ENCODE measurements around the gene NHS. TPM values are rescaled to one million over a fixed set of nuclear protein-coding genes. Genes with fewer than 3 reads are reported as not detected.

The NHS gene
- polyA plus RNA-seq, 10 donors: 1.4 to 2.7 (median 2.2) TPM

DNA sequence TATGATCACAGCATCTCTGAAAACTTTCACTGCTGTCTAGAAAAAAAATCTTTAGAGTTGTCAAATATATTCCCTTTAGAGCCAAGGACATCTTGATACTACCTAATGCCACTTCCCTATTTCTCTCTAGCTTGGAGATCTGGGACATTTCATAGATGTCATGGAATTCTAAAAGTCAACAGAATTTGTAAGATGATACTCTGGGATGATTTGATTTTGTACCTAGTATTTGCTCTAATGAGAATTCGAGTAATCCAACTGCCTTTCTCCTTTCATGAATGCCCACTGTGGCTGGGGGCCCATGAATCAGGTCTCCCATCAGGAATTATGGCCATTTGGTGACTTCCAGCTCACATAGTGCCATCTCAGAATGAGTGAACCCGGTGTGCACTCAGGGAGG, 73.2 kb downstream of the NHS start:
- no peak for DNase-seq

DNA sequence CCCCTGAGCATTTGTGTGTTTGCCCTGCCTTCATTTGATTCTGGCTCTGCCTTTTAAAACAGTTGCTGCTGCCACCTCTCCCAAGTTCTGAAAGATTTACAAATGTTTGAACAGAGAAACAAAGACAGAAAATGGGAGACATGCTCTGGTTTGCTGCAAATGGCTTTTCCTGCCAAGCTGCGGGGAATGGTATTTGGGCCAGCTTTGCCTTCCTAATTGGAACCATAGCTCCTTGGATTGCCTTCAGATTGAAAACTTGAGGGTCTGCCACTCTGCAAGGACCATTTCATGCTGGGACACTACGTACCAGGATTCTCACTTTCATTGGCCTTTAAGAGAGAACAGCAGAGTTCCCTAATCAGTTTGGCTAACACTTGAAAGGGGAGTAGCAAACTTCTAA, 74.9 kb downstream of the NHS start:
- DNase-seq: no peak

DNA sequence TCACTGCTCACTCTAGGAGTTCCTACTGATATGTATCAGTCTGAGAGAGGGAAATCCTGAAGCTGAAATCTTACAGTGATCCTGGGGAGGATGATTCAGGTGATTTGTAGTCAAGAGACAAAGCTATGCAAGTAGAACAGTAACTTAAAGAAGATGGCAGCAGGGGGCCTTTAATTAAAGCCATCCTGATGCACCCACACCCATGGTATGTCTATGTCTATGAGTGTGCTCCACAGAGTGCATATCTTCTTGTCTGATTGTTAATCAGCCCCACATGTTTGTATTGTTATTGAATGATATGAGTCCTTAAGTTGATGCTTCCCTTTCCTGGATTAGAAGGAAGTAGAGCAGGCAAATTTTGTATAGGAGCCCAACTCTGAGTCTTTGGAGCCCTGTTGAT, 78.8 kb downstream of the NHS start:
- no peak for DNase-seq

- no peak for DNase-seq
These were observed 81.5 kb downstream of the NHS start for GRCh38 chrX:17456526-17456925.

- DNase-seq: peak; percentile 77 to 87 (median 83)
These were observed 84.1 kb downstream of the NHS start for GRCh38 chrX:17459008-17459611.

GRCh38 chrX:17459661-17460060, 84.7 kb downstream of the NHS start:
- peak in 1 of 3 donors; percentile 5 for DNase-seq

- DNase-seq: no peak
These were observed 87.9 kb downstream of the NHS start for GRCh38 chrX:17462881-17463280.

GRCh38 chrX:17464194-17464593, 89.2 kb downstream of the NHS start:
- DNase-seq: no peak

DNA sequence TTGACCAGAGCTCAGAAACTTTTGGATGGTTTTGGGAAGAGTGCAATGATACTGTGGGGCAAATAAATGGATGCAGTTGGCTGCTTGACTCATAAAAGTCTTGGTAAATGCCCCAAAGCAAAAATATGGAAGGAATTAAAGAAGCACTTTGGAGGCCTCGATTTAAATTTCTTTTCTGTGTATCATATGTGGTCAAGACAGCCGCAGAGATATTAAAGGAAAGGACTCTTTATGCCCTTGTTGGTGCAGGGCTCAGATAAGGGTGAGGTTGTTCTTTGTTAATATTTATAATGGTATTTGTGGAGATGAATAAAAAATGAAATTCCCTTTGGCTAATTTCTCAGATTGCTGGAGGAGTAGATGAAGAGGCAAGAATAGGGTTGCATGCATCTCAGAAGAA, 90.2 kb downstream of the NHS start:
- DNase-seq: no peak

GRCh38 chrX:17465802-17466201, 90.8 kb downstream of the NHS start:
- no peak for DNase-seq

DNA sequence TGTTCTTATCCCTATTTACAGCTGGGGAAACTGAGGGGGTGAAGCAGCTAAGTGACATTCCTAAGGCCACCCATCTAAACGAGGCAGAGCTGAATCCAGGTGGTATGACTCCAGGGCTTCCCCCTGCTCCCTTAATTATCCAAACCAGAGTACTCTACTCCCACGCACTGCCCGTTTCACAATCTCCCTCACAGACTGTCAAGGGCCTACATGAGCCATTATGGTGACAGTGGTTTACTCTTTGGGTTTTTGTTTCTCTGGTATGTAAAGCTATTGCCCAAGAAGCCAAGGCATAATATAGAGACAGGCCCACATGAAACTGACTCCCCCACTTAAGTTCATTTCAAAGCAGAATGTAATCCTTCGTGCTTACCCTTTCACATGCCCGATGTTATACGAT, 95.1 kb downstream of the NHS start:
- no peak for DNase-seq

GRCh38 chrX:17471121-17471520, 96.1 kb downstream of the NHS start:
- no peak for DNase-seq

DNA sequence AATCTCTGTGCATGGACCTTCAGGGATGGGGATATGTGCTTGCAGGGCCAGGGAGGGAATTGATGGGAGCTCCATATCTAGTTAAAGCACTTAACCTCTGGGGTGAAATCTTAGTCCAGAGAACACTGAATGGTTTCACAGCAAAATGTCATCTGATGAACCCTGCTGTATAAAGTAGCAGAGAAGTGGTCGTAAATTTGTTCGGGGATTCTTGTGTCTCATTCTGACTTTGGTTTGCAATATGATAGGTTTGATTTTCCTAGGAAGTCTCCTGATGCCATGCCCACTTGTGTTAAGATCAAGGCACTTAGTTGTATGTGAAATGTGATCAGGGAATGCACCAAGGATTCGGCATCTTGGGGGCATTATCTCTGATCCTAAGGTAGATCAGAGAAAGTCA, 96.9 kb downstream of the NHS start:
- no peak for DNase-seq

DNA sequence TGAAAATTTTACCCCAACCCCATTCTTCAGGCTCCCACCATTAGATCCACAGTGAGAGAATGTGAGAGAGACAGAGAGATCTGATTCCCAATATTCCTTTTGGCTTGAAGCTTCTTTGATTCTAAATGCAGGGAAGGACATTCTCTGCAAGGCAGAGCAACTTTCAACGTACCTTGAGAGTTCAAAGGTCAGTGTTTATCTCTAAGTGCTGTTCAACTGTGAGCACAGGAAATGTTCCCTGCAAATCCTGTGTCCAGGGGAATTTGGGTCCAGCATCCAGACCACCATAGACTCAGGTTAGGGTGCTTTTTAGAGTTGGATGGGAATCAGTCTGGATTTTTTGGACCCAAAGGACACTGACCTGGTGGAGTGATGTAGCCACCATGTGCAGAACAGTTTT, 97.4 kb downstream of the NHS start:
- no peak for DNase-seq

- no peak for DNase-seq
These were observed 98.0 kb downstream of the NHS start for GRCh38 chrX:17473021-17473420.

DNA sequence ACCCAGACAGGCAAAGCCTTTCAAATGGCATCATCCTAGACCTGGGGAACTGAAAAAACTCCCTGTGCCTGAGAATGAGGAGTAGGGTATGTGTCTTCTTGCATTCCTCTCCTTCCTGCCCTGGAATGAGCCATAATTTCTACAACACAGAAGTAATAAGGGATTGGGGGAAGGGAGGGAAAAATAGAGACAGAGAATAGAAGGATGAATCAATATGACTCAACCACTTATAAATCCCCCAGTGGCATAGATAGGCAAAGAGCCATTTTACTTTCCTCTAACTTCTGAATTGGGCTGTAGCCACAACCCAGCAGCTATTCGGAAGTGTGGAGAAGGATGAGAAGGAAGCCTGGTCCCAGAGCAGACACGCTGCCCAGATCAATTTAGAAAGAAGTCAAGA, 99.9 kb downstream of the NHS start:
- DNase-seq: peak in 2 of 3 donors; percentile 9 to 69

DNA sequence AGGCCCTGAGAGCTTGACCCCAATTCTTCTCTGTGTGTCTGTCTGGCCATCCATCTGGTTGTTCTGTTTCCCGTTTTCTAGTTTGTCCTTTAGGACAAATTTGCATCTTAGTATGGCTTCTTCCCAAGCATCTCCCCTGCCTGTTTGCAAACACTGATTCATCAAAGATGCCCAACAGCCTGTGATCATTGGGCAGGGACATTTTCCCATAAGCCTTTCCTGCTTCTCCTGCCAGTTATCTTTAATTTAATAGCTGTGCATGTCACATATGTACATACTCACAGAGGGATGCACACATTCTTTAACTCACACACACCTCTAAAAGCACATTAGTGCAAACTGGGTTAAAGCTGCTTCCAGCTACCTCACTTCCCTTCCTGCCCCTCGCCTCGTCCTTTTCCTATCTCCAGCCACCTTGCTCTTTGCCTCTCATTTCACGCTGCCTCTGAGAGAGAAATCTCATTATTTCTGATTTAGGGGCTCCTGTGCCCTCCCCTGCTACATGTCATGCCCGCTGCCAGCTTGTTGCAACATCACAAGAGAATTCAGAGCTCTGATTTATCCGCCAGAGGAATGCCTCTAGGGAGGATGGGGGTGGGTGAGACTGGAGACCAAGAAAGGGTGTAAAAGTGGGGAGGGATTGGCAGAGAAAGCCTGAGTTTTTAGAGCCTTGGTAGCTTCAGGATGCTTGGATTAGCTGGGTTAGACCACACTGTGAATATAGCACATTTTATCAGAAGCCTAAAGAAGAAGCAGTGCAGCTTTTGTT, 100.6 kb downstream of the NHS start:
- DNase-seq: no peak

DNA sequence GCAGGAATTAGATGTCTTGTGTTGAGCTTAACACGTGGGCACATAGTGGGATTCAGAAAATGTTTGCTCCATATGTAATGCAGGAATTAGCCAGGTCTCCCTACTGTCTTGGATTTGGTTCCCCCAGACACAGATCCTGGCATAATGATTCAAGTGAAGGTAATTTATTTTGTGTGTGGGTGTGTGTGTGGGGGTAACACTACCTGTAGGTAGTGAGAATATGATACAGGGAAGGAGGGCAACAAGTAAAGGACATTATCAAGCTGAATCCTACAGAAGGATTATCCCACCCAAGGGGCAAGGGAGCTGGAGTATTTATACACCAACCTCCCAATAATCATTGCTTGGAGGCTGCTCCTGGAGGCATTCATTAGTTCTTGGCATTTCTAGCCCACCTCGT, 101.4 kb downstream of the NHS start:
- no peak for DNase-seq

DNA sequence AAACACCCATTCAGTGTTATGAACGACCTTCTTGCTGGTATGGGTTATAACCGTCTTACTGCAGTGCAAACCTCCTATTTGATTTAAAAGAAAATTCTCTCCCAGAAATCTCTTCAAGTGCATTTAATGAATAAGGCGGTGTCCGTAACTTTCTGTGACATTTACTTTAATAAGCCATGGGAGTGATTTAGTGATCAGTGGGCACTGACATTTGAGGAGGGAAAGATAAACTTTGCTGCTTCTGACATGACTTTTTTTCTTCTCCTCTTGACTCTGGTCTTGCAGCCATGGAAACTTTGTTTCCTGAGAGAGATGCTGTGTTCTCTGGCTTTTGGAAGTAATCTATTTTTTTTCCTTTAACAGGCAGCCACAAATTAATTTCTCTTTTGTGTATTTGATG, 106.1 kb downstream of the NHS start:
- no peak for DNase-seq

DNA sequence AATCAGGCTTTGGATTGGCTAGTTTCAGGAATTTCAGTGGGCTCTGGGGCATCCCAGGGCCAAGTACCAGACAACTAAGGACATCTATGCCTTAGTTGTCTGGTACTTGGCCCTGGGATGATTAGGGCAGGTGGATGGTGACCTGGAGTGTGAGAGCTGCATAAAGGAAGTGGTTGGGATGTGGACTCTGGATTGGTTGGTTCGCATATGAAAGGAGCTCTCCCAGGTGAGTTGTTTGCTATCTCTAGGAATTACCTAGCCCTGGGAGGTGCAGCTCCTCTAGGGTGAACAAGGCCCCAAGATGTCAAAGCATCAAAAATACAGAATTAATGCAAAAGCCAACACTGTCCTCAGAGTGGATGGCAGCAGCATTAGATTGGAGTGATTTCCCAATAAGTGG, 109.6 kb downstream of the NHS start:
- no peak for DNase-seq

DNA sequence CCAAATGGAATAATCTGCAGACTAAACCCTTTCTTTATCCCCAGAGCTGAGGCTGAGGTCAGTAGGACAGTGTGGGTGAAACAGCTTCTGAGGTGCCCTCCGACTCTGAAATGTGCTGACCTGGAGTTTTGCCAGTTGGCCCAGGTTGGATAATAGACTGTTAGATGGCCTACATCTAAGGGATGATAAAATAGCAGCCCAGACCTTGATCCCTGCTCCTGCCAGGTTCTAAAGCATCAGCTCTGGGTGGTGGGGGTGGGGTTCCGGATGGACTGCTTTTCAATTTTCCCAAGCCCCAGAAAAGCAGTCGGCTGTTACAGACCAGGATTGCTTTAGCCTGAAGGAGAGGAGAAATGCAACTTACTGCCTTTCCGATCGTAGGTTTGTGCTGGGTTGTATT, 110.4 kb downstream of the NHS start:
- no peak for DNase-seq

DNA sequence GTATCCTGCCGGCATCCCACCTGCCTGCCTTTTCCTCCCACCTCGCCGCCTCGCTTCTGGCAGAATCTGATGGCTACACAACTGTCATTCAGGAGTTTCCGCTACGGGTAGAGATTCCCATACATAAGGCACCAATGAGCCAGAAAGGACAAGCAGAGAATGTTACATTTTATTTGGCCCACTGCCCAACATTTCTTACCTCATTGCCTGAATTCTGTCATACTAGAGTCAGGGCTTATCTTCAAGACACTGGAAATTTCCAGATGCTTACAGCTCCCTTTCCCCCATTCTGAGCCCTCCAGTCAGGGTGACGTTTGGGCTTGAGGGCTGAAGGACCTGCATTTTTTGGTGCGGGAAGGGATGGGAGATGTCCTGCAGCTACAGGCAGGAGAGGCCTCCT, 113.0 kb downstream of the NHS start:
- no peak for DNase-seq

GRCh38 chrX:17494216-17494615, 119.2 kb downstream of the NHS start:
- DNase-seq: no peak

DNA sequence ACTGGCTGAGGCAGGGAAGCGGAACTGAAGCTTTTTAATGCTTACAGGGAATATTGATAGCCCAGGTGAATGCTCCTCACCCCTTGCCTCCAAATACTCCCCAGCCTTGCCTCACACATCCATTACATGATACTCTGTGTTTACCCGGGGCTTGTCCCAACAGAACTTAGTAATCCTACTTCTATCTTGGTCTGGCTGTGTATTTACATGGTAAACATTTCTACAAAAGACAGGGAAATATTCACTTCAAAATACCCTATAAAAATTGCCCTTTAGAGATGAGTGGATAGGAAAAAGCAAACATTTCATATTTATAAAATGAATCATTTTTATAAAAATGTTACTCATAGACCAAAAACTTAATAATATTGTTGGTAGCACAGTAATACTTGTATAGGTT, 120.1 kb downstream of the NHS start:
- no peak for DNase-seq

Measured in muscle of back (tissue), 11 donors.